ENCODE data around the gene SPRED3.
"Not testable (repeated sequence)": the region's sequence is repeated elsewhere in the genome, so short reads cannot be mapped to it uniquely, and the experiment has no call there.

SPRED3 gene

DNA sequence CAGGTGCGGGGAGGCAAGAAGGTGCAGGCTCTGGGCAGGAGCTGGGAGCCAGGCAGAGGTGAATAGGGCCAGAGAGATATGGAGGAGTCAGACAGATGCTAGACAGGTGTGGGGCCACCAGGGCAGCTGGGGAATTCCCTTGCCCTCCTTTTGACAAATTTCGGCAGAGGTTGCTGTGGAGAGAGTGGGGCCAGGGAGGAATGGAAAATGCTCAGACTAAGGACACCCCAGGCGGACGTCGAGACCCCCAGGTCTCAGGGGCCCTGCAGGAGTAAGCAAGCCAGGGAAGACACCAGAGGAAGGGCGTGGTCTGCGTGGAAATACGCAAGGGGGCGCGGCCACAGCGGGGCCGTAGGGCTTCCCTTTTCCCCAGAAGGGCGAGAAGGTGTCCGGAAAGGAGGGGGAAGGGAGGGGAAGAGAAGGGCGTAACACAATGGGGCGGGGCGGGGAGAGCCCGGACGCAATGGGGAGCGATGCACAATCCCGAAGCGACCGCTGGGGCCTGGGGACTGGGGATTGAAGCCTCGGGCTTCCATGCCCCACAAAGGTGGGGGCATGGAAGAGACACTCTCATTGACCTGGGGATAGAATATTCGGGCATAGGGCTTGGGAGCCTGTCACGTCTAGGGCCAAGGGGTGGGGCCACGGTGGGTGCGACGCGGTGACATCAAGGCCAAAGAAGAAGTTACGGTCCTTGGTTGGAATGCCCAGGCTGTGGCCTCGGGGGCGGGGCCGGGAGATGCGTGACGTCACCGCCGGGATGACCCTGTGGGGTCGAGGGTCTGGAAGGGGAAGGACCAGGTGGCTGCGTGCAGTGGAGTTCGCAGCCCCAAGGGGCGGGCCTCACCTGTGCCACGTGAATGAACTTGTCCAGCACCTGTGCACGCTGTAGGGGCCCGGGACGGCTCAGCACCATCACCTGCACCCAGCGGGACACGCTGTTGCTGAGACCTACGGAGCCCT lies 29.3 kb downstream of the SPRED3 start:
- DNase-seq (ENCODE audit: low read depth in 2 of 2): peak in 1 of 2 donors; percentile 26

DNA sequence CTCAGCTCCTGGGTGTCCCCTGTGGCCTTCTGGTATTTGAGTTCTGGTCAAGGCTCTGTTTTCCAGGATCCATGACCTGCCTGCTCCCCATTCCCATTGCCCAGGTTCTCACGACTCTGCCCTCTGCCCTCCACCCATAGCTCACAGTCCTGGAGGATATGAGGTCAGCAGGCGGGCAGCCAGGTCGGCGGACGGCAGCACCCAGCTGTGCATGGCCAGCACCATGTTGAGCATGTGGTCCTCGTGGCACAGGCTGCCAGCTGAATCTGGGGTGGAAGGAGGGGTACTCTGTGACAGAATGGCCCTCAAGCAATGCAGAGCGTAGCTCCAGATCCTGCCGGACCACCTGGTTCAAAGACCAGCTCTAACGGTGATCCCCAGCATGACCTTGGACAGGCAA lies 32.4 kb downstream of the SPRED3 start:
- DNase-seq (ENCODE audit: low read depth in 2 of 2): no peak

DNA sequence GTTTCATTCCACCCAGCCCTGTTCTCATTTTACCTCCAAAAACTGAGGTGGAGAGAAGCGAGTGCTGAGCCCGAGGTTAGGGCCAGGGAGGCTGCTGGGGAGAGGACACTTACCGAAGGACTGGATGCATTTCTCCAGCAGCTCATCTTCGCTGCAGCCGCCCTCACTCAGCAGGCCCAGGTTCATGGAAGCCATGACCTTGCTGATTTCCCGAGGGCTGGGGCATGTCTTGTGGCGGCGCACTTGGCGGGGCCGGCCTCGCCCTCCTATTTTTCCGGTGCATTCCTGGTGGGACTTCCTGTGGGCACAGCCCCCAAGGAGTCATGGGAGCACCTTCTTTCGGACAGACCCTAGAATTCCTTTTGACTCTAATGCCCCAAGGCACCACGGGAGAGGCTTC lies 33.4 kb downstream of the SPRED3 start:
- no peak for DNase-seq (ENCODE audit: low read depth in 2 of 2)

DNA sequence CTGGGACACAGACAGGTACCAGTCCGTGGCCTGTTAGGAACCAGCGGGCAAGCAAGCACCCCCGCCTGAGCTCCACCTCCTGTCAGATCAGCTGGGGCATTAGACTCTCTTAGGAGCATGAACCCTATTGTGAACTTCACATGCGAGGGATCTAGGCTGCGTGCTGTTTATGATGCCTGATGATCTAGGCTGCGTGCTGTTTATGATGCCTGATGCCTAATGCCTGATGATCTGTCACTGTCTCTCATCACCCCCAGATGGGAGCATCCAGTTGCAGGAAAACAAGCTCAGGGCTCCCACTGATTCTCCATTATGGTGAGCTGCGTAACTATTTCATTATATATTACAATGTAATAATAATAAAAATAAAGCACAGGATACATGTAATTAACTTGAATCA lies 33.9 kb downstream of the SPRED3 start:
- no peak for DNase-seq (ENCODE audit: low read depth in 2 of 2)

DNA sequence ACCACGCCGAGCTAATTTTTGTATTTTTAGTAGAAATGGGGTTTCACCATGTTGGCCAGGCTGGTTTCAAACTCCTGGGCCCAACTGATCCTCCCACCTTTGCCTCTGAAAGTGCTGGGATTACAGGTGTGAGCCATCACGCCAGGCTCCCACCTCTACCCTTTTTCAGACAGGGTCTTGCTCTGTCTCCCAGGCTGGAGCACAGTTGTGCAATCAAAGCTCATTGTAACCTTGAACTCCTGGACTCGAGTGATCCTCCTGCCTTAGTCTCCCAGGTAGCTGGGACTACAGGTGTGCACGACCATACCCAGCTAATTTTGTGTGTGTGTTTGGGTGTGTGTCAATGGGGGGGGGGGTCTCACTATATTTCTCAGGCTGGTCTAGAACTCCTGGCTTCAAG lies 35.8 kb downstream of the SPRED3 start:
- no peak for DNase-seq (ENCODE audit: low read depth in 2 of 2)

DNA sequence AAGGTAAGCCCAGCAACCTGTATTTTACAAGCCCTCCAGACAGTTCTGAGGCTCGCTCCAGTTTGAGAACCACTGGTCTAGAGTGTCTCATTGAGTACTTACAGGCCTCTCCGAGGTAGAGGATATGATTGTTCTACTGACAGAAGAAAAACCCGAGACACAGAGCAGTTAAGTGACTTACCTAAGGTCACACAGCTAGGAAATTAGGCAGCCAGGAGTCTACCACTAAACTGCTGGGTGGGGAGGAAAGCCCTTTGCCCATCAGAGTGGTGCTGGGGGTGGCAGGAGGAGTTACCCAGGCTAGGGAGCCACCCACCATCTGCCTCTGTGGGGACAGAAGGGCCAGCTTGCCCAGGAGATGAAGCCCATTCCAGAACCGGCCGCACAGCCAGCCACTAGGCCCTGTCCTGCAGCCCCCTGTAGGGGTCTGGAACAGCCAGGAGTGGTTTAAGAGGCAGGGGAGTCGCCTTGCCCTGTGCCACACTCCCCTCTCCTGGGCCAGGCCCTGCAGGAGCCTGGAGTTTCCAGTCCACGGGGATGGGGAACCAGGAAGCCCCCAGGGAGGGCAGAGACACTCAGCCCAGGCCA lies 36.8 kb downstream of the SPRED3 start:
- DNase-seq (ENCODE audit: low read depth in 2 of 2): no peak

DNA sequence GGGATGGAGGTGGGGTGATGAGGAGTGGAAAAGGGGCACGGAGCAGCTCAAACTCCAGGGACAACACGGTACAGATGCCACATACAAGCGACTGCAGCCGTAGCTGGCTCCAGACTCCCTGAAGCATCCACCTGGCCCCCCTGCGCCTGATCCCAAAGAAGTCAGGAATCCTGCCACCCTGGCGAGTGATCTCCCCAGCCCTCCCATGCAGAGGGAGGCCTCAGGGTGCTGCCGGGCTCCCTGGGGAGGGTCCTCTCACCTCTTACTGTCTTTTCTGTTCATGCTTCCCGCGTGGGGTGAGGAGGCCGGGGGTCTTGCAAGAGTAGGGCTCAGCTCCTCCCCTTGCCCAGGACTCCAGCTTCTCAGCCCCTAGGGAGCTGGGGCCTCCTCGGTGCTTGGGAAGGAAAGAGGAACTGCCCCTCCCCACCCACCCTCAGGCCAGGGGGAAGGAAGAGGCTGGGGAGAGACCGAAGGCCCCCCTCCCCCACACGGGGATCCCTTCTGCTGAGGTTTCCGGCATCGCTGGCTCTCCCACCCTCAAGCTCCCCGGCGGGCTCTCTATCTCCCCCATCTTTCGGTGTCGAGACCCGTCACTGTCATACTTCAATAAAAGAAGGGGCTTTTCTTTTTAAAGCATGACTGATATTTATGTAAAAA lies 37.4 kb downstream of the SPRED3 start, which contains the start of gene RASGRP4:
Gene RASGRP4 (minus strand): TSS at position 410 of the 657 bp plus-strand sequence. CDS start 128 bp downstream, at position 282.
- no peak for DNase-seq (ENCODE audit: low read depth in 2 of 2)

DNA sequence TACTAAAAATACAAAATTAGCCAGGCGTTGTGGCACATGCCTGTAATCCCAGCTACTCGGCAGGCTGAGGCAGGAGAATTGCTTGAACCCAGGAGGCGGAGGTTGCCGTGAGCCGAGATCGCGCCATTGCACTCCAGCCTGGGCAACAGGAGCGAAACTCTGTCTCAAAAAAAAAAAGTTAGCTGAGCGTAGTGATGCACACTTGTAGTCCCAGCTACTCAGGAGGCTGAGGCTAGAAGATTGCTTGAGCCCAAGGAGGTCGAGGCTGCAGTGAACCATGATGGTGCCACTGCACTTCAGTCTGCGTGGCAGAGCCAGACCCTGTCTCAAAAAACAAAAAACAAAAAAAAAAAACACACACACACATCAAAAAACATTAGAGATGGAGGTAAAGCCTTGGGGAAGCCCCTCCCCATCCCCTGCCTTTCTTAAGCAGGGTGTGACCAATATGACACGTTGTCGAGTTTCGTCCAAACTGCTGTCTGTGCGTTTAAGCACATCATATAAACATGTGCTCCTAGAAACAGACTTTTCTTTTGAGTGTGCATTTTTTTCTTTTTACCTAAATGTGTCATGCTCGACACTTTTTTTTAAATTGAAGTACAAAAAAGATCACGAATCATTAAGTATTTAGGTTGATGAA lies 38.7 kb downstream of the SPRED3 start:
- not testable (repeated sequence) for DNase-seq (ENCODE audit: low read depth in 2 of 2)

DNA sequence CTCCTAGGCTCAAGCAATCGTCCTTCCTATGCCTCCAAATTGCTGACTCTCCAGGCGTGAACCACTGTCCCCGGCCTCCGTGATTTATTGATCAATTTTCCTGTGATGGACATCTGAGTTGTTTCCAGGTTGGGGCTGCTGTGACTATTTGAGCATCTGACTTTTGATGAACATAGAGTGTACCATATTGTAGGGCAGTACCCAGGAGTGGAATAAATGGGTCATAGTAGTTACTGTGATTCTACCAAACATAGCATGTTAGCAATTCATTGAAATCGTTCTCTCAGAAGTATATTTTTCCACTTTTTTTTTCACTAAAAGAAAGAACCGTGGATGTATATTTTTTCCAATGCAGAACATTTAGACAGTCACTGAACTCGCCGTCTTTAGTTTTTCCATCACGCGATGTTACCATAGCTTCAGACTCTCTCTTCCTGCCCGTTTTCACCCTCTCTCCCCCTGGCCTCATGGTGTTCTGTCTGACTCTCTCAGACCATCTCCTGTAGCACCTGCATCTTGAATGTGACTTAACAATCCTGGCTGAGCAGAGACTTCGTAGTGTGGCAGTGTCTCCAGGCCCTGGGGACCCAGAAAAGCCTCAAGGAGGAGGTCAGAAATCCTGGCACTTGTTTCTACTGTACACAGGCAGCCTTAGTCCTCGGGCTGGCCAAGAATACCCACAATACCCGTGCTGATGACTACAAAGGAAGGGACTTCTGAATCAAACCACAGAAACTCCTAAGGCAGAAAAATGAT lies 40.7 kb downstream of the SPRED3 start:
- no peak for DNase-seq (ENCODE audit: low read depth in 2 of 2)

DNA sequence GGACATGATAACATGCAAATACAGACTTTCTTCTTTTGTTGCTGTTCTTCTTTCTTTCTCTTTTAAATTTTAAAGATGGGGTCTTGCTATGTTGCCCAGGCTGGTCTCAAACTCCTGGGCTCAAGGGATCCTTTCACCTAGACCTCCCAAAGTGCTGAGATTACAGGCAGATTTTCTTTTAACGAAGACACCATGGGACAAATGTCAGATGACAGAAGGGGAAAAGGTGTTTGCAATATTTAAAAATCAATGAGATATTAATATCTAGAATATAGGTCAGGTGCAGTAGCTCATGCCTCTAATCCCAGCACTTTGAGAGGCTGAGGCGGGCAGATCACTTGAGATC lies 41.3 kb downstream of the SPRED3 start:
- no peak for DNase-seq (ENCODE audit: low read depth in 2 of 2)

DNA sequence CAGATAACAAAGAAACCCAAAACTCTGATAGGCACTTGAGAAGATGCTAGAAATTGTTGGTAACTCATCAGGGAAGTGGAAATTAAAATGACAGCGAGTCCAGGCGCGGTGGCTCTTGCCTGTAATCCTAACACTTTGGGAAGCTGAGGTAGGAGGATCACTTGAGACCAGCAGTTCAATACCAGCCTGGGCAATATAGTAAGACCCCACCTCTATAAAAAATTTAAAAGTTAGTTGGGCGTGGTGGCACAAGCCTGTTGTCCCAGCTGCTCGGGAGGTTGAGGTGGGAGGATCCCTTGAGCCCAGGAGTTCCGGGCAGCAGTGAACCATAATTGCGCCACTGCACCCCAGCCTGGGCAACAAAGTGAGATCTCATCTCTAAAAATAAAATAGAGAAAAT lies 42.4 kb downstream of the SPRED3 start:
- no peak for DNase-seq (ENCODE audit: low read depth in 2 of 2)

DNA sequence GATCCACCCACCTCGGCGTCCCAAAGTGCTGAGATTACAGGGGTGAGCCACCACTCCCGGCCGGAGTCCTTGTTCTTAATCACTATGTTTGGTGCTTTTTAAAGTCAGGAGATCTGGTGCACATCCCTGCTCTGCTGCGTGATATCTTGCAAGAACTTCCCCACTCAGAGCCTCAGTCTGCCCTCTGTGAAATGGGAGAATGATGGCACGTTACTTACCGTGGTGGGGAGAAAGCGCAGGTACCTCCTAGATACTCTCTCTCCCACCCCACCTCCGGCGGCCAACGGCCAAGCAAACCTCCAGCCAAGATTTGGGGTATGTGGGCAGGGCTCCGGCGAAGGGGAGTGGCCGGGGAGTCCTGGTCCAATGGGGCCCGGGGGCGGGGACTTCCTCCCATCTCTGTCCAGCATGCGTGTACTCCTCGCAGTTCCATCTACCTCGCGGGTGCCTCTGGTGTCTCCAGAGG lies 44.8 kb downstream of the SPRED3 start, which contains the start of gene RYR1:
Gene RYR1 (plus strand): TSS at position 424 of the 466 bp plus-strand sequence. CDS start 139 bp downstream, outside the sequence.
- DNase-seq (ENCODE audit: low read depth in 2 of 2): peak in 1 of 2 donors; percentile 15

DNA sequence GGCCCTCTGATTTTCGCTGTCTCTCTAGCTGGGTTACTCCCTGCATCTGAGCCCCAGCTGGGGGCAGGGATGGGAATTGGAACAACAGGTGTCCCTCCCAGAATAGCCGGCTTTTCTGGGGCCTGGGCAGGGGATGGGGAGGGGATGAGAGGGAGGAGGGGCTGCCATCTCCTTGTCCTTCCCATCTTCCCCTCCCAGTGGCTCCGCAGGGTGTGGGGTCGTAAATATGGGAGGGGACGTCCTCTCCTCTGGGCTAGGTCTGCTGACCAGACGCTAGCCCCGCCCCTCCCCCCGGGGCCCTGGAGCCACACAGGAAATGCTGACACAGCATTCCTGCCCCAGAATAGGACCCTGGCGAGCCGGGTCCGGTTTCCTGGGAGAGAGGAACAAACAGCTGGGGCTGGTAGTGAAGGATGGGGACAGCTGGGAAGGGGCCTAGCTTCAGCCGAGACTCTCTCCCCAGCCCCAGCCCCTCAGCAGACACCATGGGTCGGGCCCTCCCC lies 46.1 kb downstream of the SPRED3 start:
- DNase-seq (ENCODE audit: low read depth in 2 of 2): no peak

DNA sequence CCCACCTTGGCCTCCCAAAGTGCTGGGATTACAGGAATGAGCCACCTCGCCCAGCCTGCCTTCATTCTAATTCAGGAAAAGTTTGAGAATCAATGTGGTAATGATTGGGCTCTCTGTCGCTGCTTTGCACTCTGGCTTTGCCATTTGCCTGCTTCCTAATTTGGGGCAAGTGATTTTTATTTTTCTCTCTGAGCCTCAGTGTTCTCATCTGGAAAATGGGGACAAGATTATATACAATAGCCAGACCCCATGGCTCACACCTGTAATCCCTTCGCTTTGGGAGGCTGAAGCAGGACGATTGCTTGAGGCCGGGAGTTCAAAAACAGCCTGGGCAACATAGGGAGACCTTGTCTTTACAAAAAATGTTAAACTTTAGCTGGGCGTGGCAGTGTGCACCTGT lies 48.8 kb downstream of the SPRED3 start:
- DNase-seq (ENCODE audit: low read depth in 2 of 2): no peak

DNA sequence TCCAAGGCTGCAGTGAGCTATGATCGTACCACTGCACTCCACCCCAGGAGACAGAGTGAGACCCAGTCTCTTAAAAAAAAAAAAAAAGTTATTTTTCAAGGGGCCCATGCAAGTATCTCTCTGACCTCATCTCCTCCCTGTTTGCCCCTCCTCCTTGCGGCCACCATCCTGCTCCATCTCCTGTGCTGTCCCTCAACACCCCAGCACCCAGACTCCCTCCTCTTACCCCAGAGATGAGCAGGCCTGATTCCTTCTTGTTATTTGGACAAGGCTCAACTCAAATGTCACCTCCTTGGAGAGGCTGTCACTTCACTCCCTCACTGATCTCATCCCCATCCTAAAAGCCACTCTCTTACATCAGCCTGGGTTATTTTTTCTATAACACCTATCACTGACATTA lies 49.4 kb downstream of the SPRED3 start:
- no peak for DNase-seq (ENCODE audit: low read depth in 2 of 2)

DNA sequence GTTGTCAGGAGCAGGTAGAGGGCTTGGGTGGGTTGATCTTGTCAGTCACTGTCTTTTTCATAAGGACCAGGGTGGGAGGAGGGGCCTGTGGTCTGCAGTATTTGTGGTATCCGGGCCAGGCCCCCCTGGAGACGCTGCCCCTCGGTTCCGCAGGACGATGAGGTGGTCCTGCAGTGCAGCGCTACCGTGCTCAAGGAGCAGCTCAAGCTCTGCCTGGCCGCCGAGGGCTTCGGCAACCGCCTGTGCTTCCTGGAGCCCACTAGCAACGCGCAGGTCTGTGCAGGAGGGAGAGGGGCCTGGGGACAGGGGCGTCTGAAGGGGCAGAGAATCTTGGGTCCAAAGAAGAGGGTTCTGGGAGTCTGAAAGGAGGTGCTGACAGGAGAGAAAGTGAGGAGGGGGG lies 52.1 kb downstream of the SPRED3 start:
- DNase-seq (ENCODE audit: low read depth in 2 of 2): no peak

DNA sequence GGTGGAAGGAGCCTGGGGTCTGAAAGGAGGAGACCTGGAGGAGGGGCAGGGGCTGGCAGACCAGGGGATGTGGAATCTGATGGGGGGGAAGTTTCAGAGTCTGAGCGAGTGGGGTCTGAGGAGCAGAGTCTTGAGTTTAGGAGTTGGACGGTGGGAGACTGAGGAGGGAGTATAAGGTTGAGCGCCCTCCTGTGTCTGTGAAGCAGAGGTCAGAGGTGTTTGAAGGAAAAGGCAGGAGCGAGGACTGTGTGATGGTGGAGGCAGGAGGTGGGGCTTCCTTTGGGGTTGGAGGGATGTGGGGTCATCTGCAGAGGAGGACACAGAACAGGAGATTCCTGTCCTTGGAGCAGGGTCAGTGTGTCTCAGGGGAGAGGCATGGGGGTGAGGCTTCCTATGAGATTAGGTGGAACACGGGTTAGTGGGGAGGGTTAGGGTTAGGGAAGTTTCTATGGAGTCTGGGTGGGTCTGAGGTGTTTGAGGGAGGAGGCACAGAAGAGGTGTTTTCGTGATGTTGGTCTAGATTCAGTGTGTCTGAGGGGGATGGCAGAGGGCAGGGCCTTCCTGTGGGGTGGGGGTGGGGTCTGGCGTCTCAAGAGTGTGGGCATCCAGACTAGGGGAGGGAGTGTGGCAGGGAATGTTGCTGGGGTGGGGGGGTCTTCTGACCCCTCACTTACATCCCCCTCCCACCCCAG lies 53.3 kb downstream of the SPRED3 start:
- no peak for DNase-seq (ENCODE audit: low read depth in 2 of 2)

DNA sequence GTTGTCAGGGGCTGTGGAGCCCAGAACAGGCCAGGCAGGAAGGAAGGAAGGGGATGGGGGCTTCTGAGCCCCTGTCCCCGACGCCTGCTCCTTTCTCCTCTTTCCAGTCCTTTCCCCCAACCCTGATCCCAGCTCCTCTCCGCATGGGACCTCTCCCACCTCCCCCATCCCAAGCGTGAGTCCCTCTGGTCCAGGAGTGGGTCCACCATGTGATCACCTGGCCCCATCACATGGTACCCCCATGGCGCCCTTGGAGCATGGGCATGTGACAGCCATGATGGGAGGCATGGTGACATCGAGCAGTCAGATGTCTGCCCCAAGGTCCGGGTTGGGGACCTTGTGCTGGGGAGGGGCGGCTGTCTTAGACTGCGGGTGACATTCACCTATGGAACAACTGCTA lies 54.2 kb downstream of the SPRED3 start:
- no peak for DNase-seq (ENCODE audit: low read depth in 2 of 2)

DNA sequence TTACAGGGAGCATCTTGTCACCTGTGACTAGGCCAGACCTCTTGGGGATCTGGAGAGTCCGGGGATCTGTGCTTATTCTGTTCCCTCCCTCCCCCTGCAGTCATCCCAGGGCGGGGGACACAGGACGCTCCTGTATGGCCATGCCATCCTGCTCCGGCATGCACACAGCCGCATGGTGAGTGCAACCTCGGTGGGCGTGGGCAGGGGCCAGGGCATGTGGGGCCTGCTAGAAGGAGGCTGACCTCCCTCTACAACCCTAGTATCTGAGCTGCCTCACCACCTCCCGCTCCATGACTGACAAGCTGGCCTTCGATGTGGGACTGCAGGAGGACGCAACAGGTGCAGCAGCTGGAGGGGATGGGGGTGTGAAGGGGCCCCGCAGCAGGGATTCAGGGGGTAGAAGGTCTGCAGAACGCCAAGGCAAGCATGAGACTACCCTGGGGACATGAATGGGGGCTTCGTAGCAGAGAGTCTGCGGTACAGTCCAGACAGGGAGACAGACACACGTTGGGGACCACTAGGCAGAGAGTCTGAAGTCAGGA lies 55.0 kb downstream of the SPRED3 start:
- DNase-seq (ENCODE audit: low read depth in 2 of 2): no peak

DNA sequence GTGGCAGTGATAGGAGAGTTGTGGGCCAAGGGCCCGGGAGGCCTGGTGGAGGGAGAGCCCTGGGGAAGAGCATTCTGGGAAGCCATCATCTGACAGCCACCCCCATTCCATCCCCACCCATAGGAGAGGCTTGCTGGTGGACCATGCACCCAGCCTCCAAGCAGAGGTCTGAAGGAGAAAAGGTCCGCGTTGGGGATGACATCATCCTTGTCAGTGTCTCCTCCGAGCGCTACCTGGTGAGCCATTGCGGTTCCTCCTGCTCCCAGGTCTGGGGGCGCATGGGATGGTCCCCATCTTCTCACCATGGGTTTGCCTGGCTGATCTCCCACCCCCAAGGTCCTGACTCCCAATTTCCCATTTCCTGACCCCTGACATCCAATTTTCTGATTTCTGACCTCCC lies 55.5 kb downstream of the SPRED3 start:
- no peak for DNase-seq (ENCODE audit: low read depth in 2 of 2)
